ENCODE measurements around the gene RCCD1. TPM values are rescaled to one million over a fixed set of nuclear protein-coding genes. Genes with fewer than 3 reads are reported as not detected.

RCCD1 gene
- total and polyA plus RNA-seq, 9 of the 15 experiments (the other 6 are each of a cell fraction or from before 2014, with no cell fraction given): 11.1 to 51.4 (median 24.7) TPM

DNA sequence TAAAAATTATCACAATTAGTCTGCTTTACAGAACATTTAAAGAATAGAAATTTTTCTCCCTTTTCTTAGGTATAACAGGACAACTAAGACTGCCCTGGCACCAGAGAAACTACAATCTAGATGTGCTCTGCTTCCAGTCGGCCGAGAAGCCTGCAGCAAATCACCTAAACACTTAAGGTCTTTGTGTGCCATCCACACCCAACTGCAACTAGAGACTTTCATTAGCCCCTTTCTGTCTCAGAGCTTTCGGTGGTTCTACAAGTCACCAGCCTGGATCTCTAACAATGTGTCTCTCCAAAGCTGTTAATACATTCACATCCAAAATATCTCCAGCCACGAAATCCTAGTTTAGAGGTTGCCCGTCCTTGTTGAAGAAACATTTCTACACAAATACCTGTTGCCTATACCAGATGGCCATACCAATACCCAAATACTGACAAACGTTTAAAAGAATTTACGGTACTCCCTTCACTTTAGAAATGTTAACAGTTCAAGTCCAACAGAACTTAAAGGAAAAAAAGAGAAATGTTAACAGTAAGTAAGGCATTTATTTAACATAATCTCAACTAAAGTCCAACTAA is 33.0 kb downstream of the RCCD1 start:
- no peak overlapping the region for H3K4me2 ChIP-seq (ENCODE audit: insufficient read depth, low read length)
- H3K4me1 ChIP-seq (replicated peaks in 1 of 2; ENCODE audit: control insufficient read depth in 2 of 2, insufficient read depth in 2 of 2, low read length in 2 of 2): peaks cover 28 to 29% of the 10 kb centered on the region in 2 experiments; a peak in 4 of 5 replicates
- in situ Hi-C loops (cut with MboI): no loop called here
- CTCF ChIA-PET (ENCODE audit: low intra/inter-chr PET ratio): interaction anchor here (1.0 kb wide), 1 partner anchor 664 kb away, joined by 3 read pairs; no protein-coding TSS in a partner anchor
- H3K9me1 ChIP-seq (ENCODE audit: control insufficient read depth, insufficient read depth, low read length): no peaks in the 10 kb centered on the region
- H3K4me3 ChIP-seq: no peak overlapping the region
- POLR2A ChIA-PET: interaction anchor here (1.2 to 5.6 kb wide), 6 partner anchors 9 to 55 kb away, joined by 3 to 51 read pairs (median 6); partner anchors contain the start of genes HDDC3 and VPS33B
- H3K9ac ChIP-seq (ENCODE audit: insufficient read depth in 1 of 2, low read depth in 2 of 2, low read length in 2 of 2): 0 out of 4 replicates have a peak overlapping the region, but pooled peaks of 1 of the 2 experiments have one; percentile 4
- H3K36me3 ChIP-seq (ENCODE audit: control insufficient read depth, insufficient read depth, low read length): peaks cover 41% of the 10 kb centered on the region
- H3K9me3 ChIP-seq (replicated peaks; ENCODE audit: control insufficient read depth, insufficient read depth, low read depth, low read length): no peaks in the 10 kb centered on the region
- peaks cover 100% of the 10 kb centered on the region for H3K79me2 ChIP-seq (ENCODE audit: control insufficient read depth, insufficient read depth, low read length)
- no peak for ATAC-seq
- no TSS peak for BruUV-seq (replicated peaks)
- peaks cover 9% of the 10 kb centered on the region; the same call in 1 of the 2 replicates for H4K20me1 ChIP-seq (replicated peaks; ENCODE audit: control insufficient read depth, insufficient read depth, low read length)
- FAIRE-seq: no peak
- intact Hi-C loops (cut with micrococcal nuclease): no loop called here
- no peak for DNase-seq (ENCODE audit: extremely low read depth in 1 of 4, low spot score in 3 of 4)
- H3K27me3 ChIP-seq (ENCODE audit: control insufficient read depth in 2 of 2, insufficient read depth in 2 of 2, low read length in 2 of 2): no peaks in the 10 kb centered on the region
- 55% methylated on average over 7 of the region's 7 CpGs for WGBS (ENCODE audit: insufficient coverage, low coverage, missing lambda C conversion rate)
- H2AFZ ChIP-seq (ENCODE audit: low read depth, low read length): no peak overlapping the region
- peak overlapping the region; percentile 6; the same call in 2 of the 3 replicates for H3K27ac ChIP-seq (ENCODE audit: extremely low read depth, low read depth, low read length)
- TF ChIP-seq COPS2 (conservative IDR thresholded peaks at IDR 0.05): no peak
- no peak for TF ChIP-seq CREB1 (IDR thresholded peaks at IDR 0.05)
- TF ChIP-seq CREB1 (CRISPR knock-in tag; IDR thresholded peaks at IDR 0.05): no peak
- TF ChIP-seq, protein P1, sequence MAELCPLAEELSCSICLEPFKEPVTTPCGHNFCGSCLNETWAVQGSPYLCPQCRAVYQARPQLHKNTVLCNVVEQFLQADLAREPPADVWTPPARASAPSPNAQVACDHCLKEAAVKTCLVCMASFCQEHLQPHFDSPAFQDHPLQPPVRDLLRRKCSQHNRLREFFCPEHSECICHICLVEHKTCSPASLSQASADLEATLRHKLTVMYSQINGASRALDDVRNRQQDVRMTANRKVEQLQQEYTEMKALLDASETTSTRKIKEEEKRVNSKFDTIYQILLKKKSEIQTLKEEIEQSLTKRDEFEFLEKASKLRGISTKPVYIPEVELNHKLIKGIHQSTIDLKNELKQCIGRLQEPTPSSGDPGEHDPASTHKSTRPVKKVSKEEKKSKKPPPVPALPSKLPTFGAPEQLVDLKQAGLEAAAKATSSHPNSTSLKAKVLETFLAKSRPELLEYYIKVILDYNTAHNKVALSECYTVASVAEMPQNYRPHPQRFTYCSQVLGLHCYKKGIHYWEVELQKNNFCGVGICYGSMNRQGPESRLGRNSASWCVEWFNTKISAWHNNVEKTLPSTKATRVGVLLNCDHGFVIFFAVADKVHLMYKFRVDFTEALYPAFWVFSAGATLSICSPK (IDR thresholded peaks at IDR 0.05; ENCODE audit: borderline replicate concordance): no peak
- TF ChIP-seq CBX5 (IDR thresholded peaks at IDR 0.05; ENCODE audit: borderline replicate concordance, low read depth): no peak
- TF ChIP-seq, protein P2, sequence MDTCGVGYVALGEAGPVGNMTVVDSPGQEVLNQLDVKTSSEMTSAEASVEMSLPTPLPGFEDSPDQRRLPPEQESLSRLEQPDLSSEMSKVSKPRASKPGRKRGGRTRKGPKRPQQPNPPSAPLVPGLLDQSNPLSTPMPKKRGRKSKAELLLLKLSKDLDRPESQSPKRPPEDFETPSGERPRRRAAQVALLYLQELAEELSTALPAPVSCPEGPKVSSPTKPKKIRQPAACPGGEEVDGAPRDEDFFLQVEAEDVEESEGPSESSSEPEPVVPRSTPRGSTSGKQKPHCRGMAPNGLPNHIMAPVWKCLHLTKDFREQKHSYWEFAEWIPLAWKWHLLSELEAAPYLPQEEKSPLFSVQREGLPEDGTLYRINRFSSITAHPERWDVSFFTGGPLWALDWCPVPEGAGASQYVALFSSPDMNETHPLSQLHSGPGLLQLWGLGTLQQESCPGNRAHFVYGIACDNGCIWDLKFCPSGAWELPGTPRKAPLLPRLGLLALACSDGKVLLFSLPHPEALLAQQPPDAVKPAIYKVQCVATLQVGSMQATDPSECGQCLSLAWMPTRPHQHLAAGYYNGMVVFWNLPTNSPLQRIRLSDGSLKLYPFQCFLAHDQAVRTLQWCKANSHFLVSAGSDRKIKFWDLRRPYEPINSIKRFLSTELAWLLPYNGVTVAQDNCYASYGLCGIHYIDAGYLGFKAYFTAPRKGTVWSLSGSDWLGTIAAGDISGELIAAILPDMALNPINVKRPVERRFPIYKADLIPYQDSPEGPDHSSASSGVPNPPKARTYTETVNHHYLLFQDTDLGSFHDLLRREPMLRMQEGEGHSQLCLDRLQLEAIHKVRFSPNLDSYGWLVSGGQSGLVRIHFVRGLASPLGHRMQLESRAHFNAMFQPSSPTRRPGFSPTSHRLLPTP (IDR thresholded peaks at IDR 0.05; ENCODE audit: borderline replicate concordance, extremely low read depth, insufficient read length): no peak
- no peak for TF ChIP-seq KAT2B (IDR thresholded peaks at IDR 0.05; ENCODE audit: low read depth, low read length)
- TF ChIP-seq HSF4 (CRISPR knock-in tag; IDR thresholded peaks at IDR 0.05; ENCODE audit: borderline replicate concordance): no peak
- TF ChIP-seq MXI1 (IDR thresholded peaks at IDR 0.05; ENCODE audit: low read depth, low read length): no peak
- no peak for TF ChIP-seq BACH1 (tag; IDR thresholded peaks at IDR 0.05)
- TF ChIP-seq, protein P3, sequence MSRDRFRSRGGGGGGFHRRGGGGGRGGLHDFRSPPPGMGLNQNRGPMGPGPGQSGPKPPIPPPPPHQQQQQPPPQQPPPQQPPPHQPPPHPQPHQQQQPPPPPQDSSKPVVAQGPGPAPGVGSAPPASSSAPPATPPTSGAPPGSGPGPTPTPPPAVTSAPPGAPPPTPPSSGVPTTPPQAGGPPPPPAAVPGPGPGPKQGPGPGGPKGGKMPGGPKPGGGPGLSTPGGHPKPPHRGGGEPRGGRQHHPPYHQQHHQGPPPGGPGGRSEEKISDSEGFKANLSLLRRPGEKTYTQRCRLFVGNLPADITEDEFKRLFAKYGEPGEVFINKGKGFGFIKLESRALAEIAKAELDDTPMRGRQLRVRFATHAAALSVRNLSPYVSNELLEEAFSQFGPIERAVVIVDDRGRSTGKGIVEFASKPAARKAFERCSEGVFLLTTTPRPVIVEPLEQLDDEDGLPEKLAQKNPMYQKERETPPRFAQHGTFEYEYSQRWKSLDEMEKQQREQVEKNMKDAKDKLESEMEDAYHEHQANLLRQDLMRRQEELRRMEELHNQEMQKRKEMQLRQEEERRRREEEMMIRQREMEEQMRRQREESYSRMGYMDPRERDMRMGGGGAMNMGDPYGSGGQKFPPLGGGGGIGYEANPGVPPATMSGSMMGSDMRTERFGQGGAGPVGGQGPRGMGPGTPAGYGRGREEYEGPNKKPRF (IDR thresholded peaks at IDR 0.05; ENCODE audit: low read depth, low read length): no peak
- TF ChIP-seq ZNF146 (CRISPR knock-in tag; IDR thresholded peaks at IDR 0.05; ENCODE audit: unreplicated experiment): no peak
- TF ChIP-seq EP400 (IDR thresholded peaks at IDR 0.05): no peak
- TF ChIP-seq SAP30 (IDR thresholded peaks at IDR 0.05; ENCODE audit: borderline replicate concordance, insufficient read depth, low read depth, low read length, poor library complexity, severe bottlenecking): no peak
- no peak for TF ChIP-seq ZNF696 (CRISPR knock-in tag; conservative IDR thresholded peaks at IDR 0.05)

All from K562 (cell line).